Nephron (organoid): ENCODE measurements around the gene MAGI1.

ENCODE experiments used
- H3K27ac Mint-ChIP-seq, 3 experiments: 2 replicates each; pipeline ENCODE4 v1.8.0; 2020; ENCODE audit warnings: mixed read lengths in 3 of 3, mild to moderate bottlenecking in 2 of 3, moderate library complexity in 1 of 3
- H3K27me3 Mint-ChIP-seq: 2 replicates; pipeline ENCODE4 v1.8.0; 2021; ENCODE audit warnings: low read depth, mild to moderate bottlenecking, moderate library complexity, mixed read lengths
- H3K36me3 Mint-ChIP-seq: 2 replicates; pipeline ENCODE4 v1.8.0; 2020; ENCODE audit warnings: low read depth, mixed read lengths
- H3K4me1 Mint-ChIP-seq: 2 replicates; pipeline ENCODE4 v1.8.0; 2020; ENCODE audit warnings: mixed read lengths
- H3K4me3 Mint-ChIP-seq, 3 experiments: 2 replicates each; pipeline ENCODE4 v1.8.0; 2020; ENCODE audit warnings: mild to moderate bottlenecking in 3 of 3, mixed read lengths in 3 of 3, moderate library complexity in 2 of 3
- H3K9me3 Mint-ChIP-seq: 2 replicates; pipeline ENCODE4 v1.8.0; 2020; ENCODE audit warnings: mixed read lengths
- TF ChIP-seq, protein P1 (sequence below), 3 experiments: fragments of 200-600 bp; sonication (generic); IDR thresholded peaks; one replicate each; pipeline ENCODE4 v1.5.0; 2021; ENCODE audit warnings: antibody characterized with exemption in 3 of 3; ENCODE audit not compliant: unreplicated experiment in 3 of 3

Gene MAGI1

GRCh38 chr3:65343736-65344135 lies 695.0 kb downstream of the MAGI1 start:
- Mint-ChIP-seq H3K27me3 (no peaks in the 10 kb centered on the region), H3K4me3 (no peak overlapping the region), H3K9me3 (no peaks in the 10 kb centered on the region), H3K36me3 (no peaks in the 10 kb centered on the region), H3K27ac (peak overlapping the region in 2 of 3 experiments; percentile 13 to 22), H3K4me1 (peaks cover 27% of the 10 kb centered on the region)
- TF ChIP-seq, protein P1, sequence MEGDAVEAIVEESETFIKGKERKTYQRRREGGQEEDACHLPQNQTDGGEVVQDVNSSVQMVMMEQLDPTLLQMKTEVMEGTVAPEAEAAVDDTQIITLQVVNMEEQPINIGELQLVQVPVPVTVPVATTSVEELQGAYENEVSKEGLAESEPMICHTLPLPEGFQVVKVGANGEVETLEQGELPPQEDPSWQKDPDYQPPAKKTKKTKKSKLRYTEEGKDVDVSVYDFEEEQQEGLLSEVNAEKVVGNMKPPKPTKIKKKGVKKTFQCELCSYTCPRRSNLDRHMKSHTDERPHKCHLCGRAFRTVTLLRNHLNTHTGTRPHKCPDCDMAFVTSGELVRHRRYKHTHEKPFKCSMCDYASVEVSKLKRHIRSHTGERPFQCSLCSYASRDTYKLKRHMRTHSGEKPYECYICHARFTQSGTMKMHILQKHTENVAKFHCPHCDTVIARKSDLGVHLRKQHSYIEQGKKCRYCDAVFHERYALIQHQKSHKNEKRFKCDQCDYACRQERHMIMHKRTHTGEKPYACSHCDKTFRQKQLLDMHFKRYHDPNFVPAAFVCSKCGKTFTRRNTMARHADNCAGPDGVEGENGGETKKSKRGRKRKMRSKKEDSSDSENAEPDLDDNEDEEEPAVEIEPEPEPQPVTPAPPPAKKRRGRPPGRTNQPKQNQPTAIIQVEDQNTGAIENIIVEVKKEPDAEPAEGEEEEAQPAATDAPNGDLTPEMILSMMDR (IDR thresholded peaks at IDR 0.05; ENCODE audit: unreplicated experiment in 3 of 3), result no peak

GRCh38 chr3:65343026-65343425 lies 695.7 kb downstream of the MAGI1 start:
- TF ChIP-seq, protein P1 (IDR thresholded peaks at IDR 0.05; ENCODE audit: unreplicated experiment in 3 of 3), result no peak
- peak overlapping the region; percentile 0 to 27 (median 13) for H3K27ac Mint-ChIP-seq
- H3K36me3 Mint-ChIP-seq, result no peaks in the 10 kb centered on the region
- H3K4me3 Mint-ChIP-seq, result no peak overlapping the region
- peaks cover 27% of the 10 kb centered on the region for H3K4me1 Mint-ChIP-seq
- no peaks in the 10 kb centered on the region for H3K27me3 Mint-ChIP-seq
- H3K9me3 Mint-ChIP-seq, result no peaks in the 10 kb centered on the region

DNA sequence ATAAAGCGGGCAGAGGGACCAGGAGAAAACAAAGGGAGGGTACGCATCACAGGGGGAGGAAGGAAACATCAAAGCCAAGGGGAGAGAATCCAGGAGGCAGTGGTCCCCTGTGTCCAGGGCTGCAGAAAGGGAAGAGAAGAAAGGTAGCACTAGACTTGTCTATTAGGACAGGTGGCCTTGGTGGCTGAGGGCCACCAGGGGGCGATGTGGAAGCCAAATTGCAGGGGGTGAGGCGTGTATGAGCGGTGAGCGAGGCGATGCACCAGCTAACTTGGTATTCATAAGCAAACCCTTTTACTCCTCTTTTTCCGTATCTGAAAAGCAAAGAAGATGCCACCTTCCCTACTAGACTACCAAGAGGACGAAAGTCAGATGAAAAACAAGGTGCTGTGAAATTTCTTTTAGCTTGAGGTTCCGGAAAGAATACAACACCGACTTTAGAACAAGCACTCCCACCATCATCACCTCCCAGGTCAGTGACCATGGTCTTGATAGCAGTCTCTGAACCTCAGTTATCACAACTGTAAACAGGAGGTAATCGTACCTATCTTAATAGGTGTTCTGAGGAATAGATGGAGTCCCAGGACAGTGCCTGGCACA lies 696.5 kb downstream of the MAGI1 start:
- peak overlapping the region in 2 of 3 experiments; percentile 13 to 27 for H3K27ac Mint-ChIP-seq
- H3K4me1 Mint-ChIP-seq, result peaks cover 27% of the 10 kb centered on the region
- H3K4me3 Mint-ChIP-seq, result no peak overlapping the region
- TF ChIP-seq, protein P1 (IDR thresholded peaks at IDR 0.05; ENCODE audit: unreplicated experiment in 3 of 3), result peak; percentile 25 to 52 (median 34)
- H3K36me3 Mint-ChIP-seq, result no peaks in the 10 kb centered on the region
- no peaks in the 10 kb centered on the region for H3K9me3 Mint-ChIP-seq
- H3K27me3 Mint-ChIP-seq, result no peaks in the 10 kb centered on the region

DNA sequence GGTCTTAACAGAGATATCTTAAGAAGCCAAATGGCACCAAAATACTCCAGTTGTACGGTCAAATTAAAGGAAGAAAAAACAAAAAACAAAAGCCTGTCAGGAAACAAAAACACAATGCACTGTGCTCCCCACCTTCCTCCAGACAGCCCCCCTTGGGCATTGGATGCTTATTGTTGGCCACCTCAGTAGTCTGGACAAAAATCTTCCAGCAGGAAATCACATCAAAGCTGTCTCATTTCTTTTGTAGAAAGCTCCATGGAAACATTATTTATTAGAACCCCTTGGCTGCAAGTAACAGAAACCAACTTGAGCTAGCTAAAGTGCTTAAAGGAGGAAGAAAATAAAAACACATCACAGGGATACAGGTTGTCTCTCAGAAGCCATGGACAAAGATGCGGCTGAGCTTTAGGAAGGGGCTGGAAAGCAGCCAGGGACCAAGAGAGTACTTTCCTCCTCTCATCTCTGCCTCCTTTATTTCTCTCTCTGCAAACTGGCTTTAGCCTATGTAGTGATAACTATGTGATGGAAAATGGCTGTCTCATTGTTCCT lies 699.5 kb downstream of the MAGI1 start:
- H3K4me3 Mint-ChIP-seq, result no peak overlapping the region
- TF ChIP-seq, protein P1 (IDR thresholded peaks at IDR 0.05; ENCODE audit: unreplicated experiment in 3 of 3), result no peak
- peaks cover 30% of the 10 kb centered on the region for H3K4me1 Mint-ChIP-seq
- peak overlapping the region in 2 of 3 experiments; percentile 17 to 41 for H3K27ac Mint-ChIP-seq
- H3K27me3 Mint-ChIP-seq, result no peaks in the 10 kb centered on the region
- H3K36me3 Mint-ChIP-seq, result no peaks in the 10 kb centered on the region
- no peaks in the 10 kb centered on the region for H3K9me3 Mint-ChIP-seq

DNA sequence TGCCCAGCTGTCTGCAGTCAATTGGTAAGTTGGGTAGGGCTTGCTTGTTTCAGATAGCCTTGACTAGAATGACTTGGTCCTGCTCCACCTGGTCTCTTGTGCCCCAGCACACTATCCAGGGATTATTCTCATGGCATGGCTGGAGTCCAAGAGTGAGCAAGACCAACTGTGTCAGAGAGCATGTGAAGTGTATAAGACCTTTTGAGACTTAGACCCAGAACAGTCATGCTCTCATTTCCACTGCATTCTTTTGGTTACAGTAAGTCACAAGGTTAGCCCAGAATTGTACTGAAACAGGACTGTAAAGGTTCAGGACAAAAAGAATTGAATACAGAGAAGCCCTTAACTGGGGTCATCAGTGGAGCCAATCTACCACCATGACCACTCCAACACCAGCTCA lies 700.1 kb downstream of the MAGI1 start:
- no peaks in the 10 kb centered on the region for H3K36me3 Mint-ChIP-seq
- H3K27me3 Mint-ChIP-seq, result peaks cover 4% of the 10 kb centered on the region
- H3K9me3 Mint-ChIP-seq, result no peaks in the 10 kb centered on the region
- no peak overlapping the region for H3K4me3 Mint-ChIP-seq
- TF ChIP-seq, protein P1 (IDR thresholded peaks at IDR 0.05; ENCODE audit: unreplicated experiment in 3 of 3), result no peak
- peaks cover 32% of the 10 kb centered on the region for H3K4me1 Mint-ChIP-seq
- no peak overlapping the region for H3K27ac Mint-ChIP-seq

GRCh38 chr3:65335587-65335986 lies 703.1 kb downstream of the MAGI1 start:
- Mint-ChIP-seq H3K9me3 (no peaks in the 10 kb centered on the region), H3K4me3 (no peak overlapping the region), H3K4me1 (peaks cover 26% of the 10 kb centered on the region), H3K36me3 (no peaks in the 10 kb centered on the region), H3K27me3 (peaks cover 4% of the 10 kb centered on the region), H3K27ac (no peak overlapping the region)
- TF ChIP-seq, protein P1 (IDR thresholded peaks at IDR 0.05; ENCODE audit: unreplicated experiment in 3 of 3), result no peak
